GM18499 (cell line): ENCODE data around the gene STAP2.

Source experiments
- ATAC-seq: cut with Tn5 transposase; IDR thresholded peaks from one replicate; pipeline ENCODE4 v1.9.1; 2021; ENCODE audit warnings: moderate number of reproducible peaks; ENCODE audit not compliant: insufficient read depth, unreplicated experiment

STAP2 gene, protein sequence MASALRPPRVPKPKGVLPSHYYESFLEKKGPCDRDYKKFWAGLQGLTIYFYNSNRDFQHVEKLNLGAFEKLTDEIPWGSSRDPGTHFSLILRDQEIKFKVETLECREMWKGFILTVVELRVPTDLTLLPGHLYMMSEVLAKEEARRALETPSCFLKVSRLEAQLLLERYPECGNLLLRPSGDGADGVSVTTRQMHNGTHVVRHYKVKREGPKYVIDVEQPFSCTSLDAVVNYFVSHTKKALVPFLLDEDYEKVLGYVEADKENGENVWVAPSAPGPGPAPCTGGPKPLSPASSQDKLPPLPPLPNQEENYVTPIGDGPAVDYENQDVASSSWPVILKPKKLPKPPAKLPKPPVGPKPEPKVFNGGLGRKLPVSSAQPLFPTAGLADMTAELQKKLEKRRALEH

DNA sequence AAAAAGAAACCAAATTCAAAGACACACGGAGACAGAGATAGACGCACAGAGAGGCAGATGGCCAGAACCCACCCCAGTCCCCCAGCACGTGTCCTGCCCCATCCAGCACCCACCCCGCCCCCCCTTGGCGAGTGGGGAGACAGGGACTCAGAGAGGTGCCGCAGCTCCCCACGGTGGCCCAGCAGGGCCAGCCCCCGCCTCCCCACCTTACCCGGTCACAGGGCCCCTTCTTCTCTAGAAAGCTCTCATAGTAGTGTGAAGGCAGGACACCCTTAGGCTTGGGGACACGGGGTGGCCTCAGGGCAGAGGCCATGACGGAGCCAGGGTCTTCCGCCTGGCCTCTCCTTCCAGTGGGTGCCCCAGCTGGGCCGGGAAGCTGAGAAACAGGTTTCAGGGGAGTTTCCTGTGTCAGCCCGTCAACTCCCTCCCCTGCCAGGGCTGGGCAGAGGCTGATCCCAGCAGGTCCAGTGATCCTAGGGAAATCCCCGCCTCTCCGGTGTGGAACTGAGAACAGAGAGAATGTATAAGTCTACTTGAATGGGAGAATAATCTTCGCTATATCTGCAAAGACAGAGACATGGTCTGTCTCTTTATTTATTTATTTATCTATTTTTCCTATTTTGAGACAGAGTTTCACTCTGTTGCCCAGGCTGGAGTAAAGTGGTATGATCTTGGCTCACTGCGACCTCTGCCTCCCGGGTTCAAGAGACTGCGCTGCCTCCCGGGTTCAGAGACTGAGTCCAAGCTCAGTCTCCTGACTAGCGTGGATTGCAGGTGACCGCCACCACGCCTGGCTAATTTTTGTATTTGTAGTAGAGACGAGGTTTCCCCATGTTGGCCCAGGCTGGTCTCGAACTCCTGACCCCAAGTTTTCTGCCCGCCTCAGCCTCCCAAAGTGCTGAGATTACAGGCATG lies at the start of gene STAP2:
TSS of gene STAP2 (minus strand) at position 387 of the 915 bp plus-strand sequence. CDS start at position 313, 74 bp downstream.
- ATAC-seq = no peak

DNA sequence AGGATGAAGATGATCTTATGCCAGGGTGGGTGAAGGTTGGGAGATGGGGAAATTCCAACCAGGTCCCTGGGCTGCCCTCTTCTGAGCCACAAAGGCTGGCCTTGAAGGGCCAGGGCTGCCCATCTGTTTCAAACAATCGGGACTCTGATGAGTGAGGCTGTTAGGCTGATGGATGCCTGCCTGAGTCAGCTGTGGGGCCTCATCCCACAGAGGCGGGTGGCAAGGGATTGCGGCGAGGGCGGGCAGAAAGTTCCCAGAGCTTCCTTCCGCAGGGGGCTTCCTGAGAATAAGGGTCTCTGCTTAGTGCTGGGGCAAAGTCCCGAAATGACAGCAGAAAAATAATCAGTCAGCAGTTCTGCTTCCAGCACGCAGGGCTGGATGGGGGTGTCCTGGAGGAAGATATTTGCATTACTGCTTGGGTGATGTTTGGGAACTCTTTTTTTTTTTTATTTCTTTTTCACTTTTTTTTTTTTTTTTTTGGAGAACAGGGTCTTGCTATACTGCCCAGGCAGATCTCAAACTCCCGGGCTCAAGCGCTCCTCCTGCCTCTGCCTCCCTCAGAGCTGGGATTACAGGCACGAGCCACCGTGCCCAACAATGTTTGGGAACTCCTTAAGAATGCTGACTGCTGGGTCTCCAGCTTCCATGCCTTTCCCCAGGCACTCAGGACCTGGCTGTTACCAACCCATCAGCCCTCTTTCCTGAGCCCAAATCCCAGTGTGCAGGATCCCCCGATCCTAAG lies 47.6 kb upstream of the STAP2 start:
- ATAC-seq = no peak

DNA sequence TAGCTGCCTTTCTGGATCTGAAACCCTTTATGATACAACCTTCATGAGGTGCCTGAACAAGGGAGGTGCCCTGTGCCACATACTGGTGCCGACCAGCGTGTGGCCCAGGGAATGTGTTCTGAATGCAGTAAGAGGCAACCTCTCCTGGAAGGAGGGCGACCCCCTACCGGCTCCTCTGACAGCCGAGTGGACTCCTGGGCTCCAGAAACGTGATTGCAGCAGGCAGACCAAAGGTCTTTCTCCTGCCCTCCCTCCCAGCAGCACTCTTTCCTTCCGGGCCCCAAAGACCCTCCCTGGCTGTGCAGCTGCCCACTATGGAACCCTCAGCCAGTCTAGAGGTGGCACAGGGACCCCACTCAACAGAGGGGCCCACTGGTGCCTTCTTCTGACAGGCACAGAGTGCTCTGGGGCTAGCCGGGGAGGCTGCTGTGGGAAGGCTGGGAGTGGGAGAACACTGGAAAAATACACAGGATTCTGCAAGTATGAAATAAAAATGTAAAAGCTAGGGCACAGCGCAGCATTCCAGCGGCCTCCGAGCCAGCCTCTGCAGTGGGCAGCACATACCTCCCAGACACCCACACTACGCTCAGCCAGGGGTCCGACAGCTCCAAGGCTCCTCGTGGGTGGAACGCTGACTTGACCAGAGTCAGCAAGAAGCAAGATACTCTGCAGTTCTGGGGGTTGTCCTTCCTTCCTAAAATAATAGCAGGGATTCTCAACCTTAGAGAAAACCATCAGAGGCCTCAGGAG lies 46.8 kb upstream of the STAP2 start:
- ATAC-seq = no peak

DNA sequence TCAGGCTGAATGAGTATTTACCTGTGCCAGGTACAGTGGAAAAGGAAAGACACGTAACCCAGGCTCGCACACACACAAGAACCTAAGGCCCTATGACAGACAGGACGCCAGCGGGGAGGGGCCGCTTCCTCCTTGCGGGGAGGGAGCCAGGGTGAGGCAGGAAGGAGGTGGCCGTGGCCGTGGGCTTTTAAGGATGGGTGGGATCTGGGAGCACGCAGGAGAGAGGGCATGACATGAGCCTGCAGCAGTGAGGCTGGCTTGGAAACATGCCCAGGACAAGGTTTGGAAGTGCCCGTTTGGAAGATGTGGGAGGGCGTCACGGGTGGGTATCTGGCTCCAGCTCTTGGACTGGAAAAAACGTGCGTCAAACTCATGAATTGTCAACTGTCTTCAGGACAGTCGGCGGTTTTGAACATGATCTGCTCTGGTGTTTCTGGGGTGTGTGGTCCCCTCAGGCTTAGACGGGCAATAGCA lies 41.7 kb upstream of the STAP2 start:
- no peak for ATAC-seq

DNA sequence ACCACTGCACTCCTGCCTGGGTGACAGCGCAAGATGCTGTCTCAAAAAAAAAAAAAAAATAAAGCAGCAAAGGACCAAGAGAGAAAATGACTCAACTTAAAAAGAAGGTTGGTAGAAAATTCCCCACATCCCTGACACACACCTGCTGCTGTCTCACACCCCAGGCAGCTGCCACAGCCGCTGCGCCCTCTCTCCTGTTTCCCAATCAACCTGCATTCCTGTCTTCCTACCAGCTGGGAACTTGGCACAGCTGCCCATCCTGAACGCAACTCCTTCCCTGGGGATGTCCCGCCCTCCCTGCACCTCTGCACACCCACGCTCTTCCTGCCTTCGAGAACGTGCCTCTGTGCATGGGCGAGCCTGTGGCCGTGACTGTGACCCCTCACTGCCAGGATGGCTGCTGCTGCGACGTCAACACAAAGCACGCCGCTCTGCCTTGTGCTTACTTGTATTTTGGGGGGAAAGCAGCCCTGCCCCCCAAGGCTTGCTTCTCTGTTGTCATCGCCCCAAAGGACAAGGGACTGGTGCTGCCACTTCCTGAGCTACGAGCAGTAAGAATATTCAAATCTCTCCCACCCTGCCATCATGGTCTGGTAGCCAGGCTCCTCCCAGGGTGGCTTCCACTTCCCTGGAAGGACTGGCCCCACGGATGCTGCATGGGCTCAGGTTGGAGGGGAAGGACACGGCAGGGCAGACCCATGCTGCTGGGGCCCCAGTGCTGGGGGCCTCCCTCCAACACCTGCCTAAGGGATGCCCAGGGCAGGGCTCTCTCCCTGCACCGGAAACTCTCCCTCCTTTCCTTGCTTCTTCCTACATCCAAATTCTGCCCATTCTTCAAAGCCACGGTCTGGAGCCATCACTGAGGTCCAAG lies 41.0 kb upstream of the STAP2 start:
- no peak for ATAC-seq

DNA sequence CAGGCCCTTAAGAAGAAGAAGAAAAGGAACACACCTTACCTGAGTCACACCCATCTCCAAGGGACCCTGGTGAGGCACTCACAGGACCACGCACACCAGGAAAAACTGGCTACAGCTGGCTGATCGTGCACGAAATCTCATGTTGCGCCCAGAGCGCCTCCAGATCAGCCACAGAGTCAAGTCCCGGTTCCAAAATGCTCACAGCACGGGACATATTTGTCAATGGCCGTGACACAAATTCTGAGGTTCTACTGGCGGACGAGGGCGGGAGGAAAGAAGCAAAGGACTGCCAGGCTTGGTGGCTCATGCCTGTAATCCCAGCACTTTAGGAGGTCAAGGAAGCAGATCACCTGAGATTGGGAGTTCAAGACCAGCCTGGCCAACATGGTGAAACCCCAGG lies 40.3 kb upstream of the STAP2 start:
- ATAC-seq = no peak

DNA sequence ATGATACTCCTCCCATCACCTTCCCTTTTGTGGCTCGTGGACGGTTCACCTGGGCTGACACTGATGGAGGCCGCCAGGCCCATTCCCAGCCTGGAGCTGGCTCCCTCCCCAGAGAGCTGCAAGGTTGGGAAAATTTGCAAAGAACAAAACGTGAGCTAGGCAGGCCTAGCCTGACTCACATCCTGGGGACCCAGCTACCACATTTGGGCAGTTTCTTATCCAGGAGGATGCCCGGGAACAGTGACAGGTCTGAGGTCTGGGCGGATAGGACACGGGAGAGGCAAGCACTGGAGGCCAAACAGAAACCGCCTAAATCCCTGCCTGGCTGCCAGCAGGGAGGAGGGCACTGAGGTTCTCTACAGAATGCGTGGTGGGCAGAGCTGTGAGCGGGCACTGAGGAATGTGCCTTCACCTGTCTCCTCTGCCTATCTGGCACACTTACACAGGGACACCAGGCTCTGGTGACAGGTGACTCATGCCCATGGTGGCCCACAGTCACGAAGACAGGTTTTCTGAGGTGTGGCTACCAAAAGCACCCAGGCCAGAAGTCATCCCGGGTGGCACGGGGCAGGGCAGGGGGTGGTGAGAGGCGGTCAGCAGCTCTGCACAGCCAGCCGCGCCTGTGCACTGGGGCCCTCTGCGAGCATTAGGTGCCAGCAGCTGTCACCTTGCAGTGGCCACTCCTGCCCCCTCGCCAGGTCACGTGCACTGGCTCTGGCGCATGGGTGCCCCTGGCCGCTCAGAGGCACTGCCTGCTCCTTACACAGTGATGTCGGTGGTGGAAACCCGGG lies 38.6 kb upstream of the STAP2 start:
- ATAC-seq = no peak

DNA sequence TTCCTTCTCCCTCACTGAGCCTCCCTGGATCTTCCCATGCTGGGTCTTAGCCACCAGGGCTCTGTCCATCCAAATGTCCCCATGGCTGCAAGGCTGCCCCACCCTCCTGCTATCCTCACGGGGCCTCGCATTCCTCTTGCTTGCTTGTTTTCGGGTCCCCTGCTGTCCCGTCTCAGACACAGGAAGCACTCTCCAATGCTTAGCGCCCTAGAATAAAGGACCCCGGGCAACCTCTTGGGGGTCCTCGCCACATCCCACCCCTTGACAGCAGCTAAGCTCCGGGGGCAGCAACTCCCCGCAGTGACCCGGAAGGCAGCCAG lies 38.0 kb upstream of the STAP2 start:
- no peak for ATAC-seq

DNA sequence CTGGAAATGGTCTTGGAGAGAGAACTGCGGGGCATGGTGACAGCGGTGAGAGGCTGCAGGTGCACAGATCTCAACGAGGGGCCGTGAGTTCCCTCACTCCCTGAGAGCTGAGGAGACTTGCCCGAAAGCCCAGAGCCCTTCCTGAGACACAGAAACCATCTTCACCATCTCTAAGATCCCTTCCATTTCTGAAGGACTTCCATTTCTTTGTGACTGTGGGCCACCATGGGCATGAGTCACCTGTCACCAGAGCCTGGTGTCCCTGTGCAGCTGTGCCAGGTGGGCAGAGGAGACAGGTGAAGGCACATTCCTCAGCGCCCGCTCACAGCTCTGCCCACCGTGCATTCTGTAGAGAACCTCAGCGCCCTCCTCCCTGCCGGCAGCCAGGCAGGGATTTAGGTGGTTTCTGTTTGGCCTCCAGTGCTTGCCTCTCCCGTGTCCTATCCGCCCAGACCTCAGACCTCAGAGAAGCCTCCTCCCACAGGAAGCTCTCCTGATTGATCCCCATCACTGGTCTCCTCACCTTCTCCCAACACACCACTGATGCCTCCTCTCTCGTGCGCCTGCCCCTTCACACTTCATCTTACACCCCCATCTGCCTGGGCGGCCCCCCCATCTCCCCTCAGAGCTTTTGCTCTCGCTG lies 37.5 kb upstream of the STAP2 start:
- no peak for ATAC-seq

DNA sequence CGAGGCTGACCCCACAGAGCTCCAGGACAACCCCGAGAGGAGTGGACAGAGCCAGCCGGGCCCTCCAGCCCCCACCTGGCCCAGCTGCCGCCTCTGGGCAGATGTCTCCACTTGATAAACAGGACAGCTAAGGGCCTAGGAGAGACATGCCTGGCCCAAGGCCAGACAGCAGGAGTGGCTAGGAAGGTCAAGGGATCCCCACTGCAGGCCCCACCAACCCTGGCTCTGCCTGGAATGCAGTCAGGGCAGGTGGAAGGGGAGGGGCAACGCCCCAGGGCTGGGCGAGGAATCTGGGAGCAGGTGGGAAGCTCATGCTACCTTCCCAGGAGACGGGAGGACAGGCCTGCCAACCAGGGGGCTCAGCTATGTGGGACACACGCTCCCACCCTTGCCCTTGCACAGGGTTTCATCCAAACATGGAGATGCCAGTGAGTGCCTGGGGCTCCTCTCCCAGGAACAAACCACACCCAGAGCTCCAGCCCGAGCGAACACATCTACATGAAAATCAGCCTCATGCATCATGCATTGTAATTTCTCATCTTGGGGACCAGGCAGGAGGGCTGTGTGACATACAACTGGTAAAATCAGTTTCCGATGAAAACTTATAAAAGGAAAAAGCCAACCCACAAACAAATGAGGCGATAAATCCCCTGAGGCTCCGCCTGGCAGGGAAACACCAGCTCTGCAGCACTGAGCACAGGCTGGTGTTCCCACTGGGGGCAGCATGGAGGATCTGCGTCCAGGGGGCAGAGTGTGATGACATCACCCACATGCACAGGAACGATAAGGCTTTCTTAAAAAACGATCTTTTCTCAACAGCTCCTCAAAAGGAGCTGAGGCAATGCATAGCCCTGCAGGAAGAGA lies 36.8 kb upstream of the STAP2 start:
- no peak for ATAC-seq

DNA sequence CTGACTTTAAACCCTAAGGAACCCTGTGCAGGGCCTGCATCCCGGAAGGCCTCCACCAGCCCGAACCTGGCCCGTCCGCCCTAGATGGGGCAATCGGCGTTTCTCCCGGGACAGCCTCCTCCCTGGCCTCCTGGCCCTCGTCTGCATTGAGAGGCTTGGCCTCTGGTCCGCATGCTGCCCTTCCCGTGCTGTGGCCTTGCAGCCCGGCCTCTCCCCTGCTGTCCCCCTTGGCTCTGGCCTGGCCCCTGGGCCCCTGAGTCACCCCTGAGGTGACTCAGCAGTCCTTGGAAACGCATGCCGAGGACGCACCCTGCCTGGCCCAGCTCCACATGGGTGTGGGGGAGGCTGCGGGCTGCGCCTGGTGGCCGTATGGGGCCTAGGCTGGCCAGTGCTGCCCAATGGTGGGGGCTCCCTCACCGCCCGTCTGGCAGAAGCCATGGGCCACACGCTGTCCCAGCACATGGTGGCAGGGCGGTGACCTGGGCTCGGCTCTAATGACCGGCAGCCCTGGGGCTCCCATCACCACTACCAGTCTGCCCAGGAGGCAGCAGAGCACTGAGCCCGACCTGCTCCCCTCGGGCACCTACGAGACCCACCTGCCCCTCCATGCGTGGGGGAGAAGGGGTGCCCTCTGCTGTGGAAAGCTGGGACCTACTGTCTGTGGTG lies 36.0 kb upstream of the STAP2 start:
- ATAC-seq = no peak

DNA sequence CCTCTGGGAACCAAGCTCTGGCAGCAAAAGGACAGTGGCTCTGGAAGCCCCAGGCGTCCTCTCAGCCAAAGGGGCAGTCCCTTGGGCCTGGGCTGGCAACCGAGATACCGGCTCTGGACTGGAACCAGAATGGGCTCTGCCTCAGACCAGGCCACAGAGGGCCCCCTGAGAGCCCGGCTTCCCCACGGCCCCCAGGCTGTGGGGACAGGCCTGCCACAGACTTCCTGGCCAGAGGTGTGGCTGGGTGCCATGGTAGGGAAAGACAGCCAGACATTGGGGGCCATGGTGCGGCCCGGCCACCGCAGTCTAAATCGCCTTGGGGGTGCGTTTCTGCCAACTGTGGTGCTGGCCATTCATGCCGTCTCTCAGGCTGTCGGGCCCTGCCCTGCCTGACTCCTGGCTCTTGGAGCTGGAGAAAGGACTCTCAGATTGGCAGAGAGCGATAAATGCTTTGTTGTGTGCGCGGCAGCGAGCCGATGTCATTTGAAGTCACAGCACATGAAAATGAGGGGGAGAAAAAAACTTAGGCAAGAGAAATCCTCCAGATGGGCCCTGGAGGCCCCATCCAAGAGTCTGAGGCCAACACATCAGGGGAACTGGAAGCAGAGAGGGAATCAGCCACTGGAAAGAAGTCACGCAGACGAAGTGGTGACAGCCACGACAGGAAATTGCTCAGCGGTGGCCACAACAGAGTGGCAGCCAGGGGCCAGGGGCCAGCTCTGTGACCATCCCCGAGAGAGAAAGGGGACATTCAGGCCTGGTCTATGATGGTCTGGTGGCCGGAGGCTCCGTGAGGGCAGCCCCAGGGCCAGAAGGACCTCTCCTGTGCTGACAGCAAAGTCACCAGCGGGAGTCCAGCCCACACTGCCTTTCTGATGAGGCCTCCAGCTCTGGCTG lies 35.2 kb upstream of the STAP2 start:
- no peak for ATAC-seq

DNA sequence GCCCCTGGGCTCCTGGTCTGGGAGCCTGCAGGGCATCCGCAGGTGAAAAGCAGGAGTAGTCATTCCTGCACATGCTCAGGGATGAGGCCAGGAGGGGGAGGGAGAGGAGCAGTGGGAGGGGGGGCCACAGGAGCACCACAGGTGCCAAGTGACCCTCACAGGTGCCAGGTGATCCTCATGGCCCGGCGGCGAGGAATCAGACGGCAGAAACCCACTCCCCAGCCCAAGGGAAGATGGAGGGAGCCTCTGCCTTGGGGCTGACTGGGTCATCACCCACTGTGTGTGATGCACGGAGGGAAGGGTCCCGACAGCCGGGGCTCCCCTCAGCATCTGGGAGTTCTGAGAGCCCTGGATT lies 34.4 kb upstream of the STAP2 start:
- no peak for ATAC-seq

DNA sequence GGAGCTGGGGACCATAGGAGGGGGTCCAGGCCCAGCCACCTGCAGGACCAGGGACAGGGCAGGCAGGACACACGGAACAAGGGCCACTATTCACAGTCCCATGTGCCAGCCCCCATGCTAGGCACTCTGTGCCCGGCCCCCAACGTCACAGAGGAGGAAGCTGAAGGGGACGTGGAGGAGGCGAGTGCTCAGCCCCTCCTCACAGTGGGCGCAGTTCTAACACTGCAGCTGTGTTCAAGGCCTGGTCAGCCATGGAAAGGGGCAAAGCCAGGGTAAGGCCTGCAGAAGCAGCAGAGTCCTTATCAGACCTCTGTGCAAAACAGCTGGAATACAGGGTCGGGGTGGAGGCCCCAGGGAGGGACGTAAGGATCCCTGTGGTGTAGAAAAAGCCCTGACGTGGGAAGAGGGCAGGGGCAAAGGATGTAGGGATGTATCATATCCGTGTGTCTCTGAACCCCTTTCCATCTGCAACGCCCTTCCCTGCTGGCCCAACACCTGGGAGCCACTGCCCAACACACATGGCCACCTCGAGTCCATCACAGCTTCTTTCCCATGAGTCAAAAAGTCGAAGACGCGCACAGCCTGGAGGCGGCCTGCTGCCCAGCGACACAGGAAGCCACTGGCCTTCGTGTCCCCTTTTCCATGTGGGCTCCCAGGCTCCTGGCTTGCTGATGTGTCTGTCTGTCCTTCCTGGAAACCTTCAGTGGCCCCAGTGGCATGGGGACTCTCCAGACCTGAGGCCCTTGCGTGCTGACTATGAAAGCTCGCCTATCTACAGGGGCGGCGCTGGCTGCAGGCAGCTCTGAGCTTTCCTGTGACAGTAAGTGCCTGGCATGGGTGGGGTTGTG lies 33.8 kb upstream of the STAP2 start:
- ATAC-seq = no peak
